Measurements from ENCODE around the gene GLIS2.

- TF ChIP-seq POLR2A (IDR thresholded peaks at IDR 0.05; ENCODE audit: low read depth, low read length): no peak
- TF ChIP-seq CTCF (conservative IDR thresholded peaks at IDR 0.05; ENCODE audit: low read depth, low read length): no peak
These were observed 66.3 kb downstream of the GLIS2 start for GRCh38 chr16:4381935-4382794.

All from IMR-90 (cell line).